HFFc6 (cell line): ENCODE measurements around the gene NUDT3. TPM values are rescaled to one million over a fixed set of nuclear protein-coding genes. Genes with fewer than 3 reads are reported as not detected.

Experiments
- DNase-seq: peaks from one replicate; pipeline ENCODE4 v3.0.0-alpha.2; 2018
- H3K27ac Mint-ChIP-seq: 2 replicates; pipeline ENCODE4 v1.8.0; 2020; ENCODE audit warnings: mild to moderate bottlenecking, mixed read lengths
- H3K27me3 Mint-ChIP-seq: 2 replicates; pipeline ENCODE4 v1.8.0; 2021; ENCODE audit warnings: mild to moderate bottlenecking, moderate library complexity, mixed read lengths; ENCODE audit not compliant: insufficient read depth
- H3K36me3 Mint-ChIP-seq: 2 replicates; pipeline ENCODE4 v1.8.0; 2021; ENCODE audit warnings: low read depth, mixed read lengths
- H3K4me1 Mint-ChIP-seq: 2 replicates; pipeline ENCODE4 v1.8.0; 2020; ENCODE audit warnings: low read depth, mixed read lengths
- H3K4me3 Mint-ChIP-seq: 2 replicates; pipeline ENCODE4 v1.8.0; 2020; ENCODE audit warnings: mild to moderate bottlenecking, moderate library complexity, mixed read lengths
- H3K9me3 Mint-ChIP-seq: 2 replicates; pipeline ENCODE4 v1.8.0; 2020; ENCODE audit warnings: mild to moderate bottlenecking, mixed read lengths
- CTCF ChIP-seq: fragments of 200-600 bp; sonication (generic); IDR thresholded peaks from 2 replicates; pipeline ENCODE4 v1.5.0; 2021; ENCODE audit warnings: antibody characterized with exemption, mild to moderate bottlenecking
- total RNA-seq, 6 experiments: library from RNA; stranded (reverse); fragmentation: NEBNext Ultra II Directional; extraction: Animal tissue kit (Norgen Biotek cat#: 25700); gene quantifications; 2 replicates in 1 of 6; 3 replicates in 5 of 6; pipeline ENCODE4 v1.2.3, GENCODE V29; 2021

Gene NUDT3
- total RNA-seq, 6 experiments from 2014 or later = 11.3 to 18.9 (median 16.6) TPM

GRCh38 chr6:34339432-34339831, 53.0 kb downstream of the NUDT3 start:
- H3K27ac Mint-ChIP-seq = no peak overlapping the region

GRCh38 chr6:34338811-34339210, 53.7 kb downstream of the NUDT3 start:
- Mint-ChIP-seq H3K4me3 (no peak overlapping the region), H3K27ac (no peak overlapping the region), H3K36me3 (peaks cover 3% of the 10 kb centered on the region; the same call in 1 of the 2 replicates), H3K9me3 (no peaks in the 10 kb centered on the region), H3K27me3 (no peaks in the 10 kb centered on the region; the same call in 1 of the 2 replicates), H3K4me1 (peaks cover 46% of the 10 kb centered on the region)
- TF ChIP-seq CTCF = no peak
- DNase-seq = no peak

More at GRCh38 chr6:34339432-34339831, 53.0 kb downstream of the NUDT3 start:
- no peak for TF ChIP-seq CTCF
- Mint-ChIP-seq H3K4me3 (no peak overlapping the region), H3K27me3 (no peaks in the 10 kb centered on the region; the same call in 1 of the 2 replicates), H3K4me1 (peaks cover 41% of the 10 kb centered on the region), H3K36me3 (no peaks in the 10 kb centered on the region; the same call in 1 of the 2 replicates), H3K9me3 (no peaks in the 10 kb centered on the region)
- no peak for DNase-seq

- Mint-ChIP-seq H3K27me3 (no peaks in the 10 kb centered on the region; the same call in 1 of the 2 replicates), H3K9me3 (no peaks in the 10 kb centered on the region), H3K27ac (no peak overlapping the region), H3K4me1 (peaks cover 47% of the 10 kb centered on the region), H3K36me3 (peaks cover 6% of the 10 kb centered on the region; the same call in 1 of the 2 replicates), H3K4me3 (no peak overlapping the region)
- DNase-seq = no peak
- no peak for TF ChIP-seq CTCF
Observed at GRCh38 chr6:34338377-34338776, 54.1 kb downstream of the NUDT3 start.

- TF ChIP-seq CTCF = no peak
- Mint-ChIP-seq H3K4me3 (no peak overlapping the region), H3K27me3 (no peaks in the 10 kb centered on the region; the same call in 1 of the 2 replicates), H3K27ac (no peak overlapping the region), H3K4me1 (peaks cover 20% of the 10 kb centered on the region), H3K36me3 (peaks cover 16% of the 10 kb centered on the region; the same call in 1 of the 2 replicates), H3K9me3 (no peaks in the 10 kb centered on the region)
- DNase-seq = no peak
Observed at GRCh38 chr6:34334796-34335416, 57.6 kb downstream of the NUDT3 start.

GRCh38 chr6:34333858-34334257, 58.6 kb downstream of the NUDT3 start:
- Mint-ChIP-seq H3K4me1 (peaks cover 16% of the 10 kb centered on the region), H3K27me3 (no peaks in the 10 kb centered on the region; the same call in 1 of the 2 replicates), H3K4me3 (no peak overlapping the region), H3K27ac (no peak overlapping the region), H3K9me3 (no peaks in the 10 kb centered on the region), H3K36me3 (peaks cover 17% of the 10 kb centered on the region; the same call in 1 of the 2 replicates)
- DNase-seq = no peak
- TF ChIP-seq CTCF = no peak
